ENCODE results near the gene SIGLEC12. TPM values are rescaled to one million over a fixed set of nuclear protein-coding genes. Genes with fewer than 3 reads are reported as not detected.

SIGLEC12 gene
- total and polyA plus RNA-seq, 9 of the 15 experiments (the other 6 are each of a cell fraction or from before 2014, with no cell fraction given) = 0.08 to 1.3 (median 0.54) TPM

DNA sequence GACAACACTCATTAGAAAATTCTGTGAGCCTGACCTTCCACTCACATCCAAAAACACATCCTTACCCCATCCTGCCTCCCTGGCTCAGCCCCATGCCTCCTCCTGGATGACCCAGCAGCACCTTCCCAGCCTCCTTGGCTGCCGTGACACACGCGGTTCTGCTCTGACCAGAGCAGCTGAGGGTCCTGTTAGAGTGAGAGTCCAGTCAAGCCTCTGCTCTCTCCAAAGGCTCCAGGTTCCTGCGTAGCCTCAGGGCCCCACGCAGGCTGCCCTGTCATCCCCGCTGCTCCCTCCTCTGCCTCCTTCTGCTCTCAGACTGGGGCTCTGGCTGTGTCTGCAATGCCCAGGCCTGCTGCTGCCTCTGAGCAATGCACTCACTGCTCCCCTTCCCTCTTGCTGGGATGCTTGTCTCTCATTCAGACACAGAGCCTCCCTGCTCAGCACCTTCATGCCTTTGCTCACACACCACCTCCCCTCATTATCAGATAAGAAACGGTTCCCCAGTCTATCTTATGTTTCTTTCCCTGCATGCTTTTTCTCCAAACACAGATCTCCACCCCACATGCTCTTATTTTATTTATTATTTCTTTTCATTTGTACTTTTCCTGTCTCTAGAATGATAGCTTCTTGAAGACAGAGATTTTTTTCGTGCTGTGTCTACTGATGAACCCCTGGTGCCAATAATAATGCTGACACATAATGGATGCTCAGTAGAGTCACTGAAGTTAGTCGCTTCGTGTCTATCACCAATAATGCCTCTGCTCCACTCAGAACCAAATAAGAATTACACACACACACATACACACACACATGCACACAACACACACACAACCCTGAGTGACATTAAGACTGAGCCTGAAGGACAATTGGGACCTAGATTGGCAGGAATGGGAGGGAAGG, 40.1 kb upstream of the SIGLEC12 start (continued):
- TF ChIP-seq, protein P1, sequence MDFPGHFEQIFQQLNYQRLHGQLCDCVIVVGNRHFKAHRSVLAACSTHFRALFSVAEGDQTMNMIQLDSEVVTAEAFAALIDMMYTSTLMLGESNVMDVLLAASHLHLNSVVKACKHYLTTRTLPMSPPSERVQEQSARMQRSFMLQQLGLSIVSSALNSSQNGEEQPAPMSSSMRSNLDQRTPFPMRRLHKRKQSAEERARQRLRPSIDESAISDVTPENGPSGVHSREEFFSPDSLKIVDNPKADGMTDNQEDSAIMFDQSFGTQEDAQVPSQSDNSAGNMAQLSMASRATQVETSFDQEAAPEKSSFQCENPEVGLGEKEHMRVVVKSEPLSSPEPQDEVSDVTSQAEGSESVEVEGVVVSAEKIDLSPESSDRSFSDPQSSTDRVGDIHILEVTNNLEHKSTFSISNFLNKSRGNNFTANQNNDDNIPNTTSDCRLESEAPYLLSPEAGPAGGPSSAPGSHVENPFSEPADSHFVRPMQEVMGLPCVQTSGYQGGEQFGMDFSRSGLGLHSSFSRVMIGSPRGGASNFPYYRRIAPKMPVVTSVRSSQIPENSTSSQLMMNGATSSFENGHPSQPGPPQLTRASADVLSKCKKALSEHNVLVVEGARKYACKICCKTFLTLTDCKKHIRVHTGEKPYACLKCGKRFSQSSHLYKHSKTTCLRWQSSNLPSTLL (IDR thresholded peaks at IDR 0.05) = 0 out of 2 replicates have a peak, but pooled peaks have one; percentile 37
- no peak for TF ChIP-seq KDM4B (IDR thresholded peaks at IDR 0.05; ENCODE audit: borderline replicate concordance in 2 of 2, low read depth in 1 of 2)
- TF ChIP-seq DMBX1 (CRISPR knock-in tag; IDR thresholded peaks at IDR 0.05; ENCODE audit: borderline replicate concordance) = no peak
- TF ChIP-seq ELF2 (CRISPR knock-in tag; IDR thresholded peaks at IDR 0.05) = 0 out of 2 replicates have a peak, but pooled peaks have one; percentile 49
- peak in 1 of 2 experiments; percentile 72; a peak in 2 of 4 replicates for TF ChIP-seq TEAD1 (CRISPR knock-in tag; IDR thresholded peaks at IDR 0.05)
- TF ChIP-seq RFX1 (IDR thresholded peaks at IDR 0.05) = no peak
- TF ChIP-seq MEIS2 (IDR thresholded peaks at IDR 0.05; ENCODE audit: partially characterized antibody) = no peak
- TF ChIP-seq NKRF (IDR thresholded peaks at IDR 0.05; ENCODE audit: borderline replicate concordance) = no peak
- TF ChIP-seq, protein P2, sequence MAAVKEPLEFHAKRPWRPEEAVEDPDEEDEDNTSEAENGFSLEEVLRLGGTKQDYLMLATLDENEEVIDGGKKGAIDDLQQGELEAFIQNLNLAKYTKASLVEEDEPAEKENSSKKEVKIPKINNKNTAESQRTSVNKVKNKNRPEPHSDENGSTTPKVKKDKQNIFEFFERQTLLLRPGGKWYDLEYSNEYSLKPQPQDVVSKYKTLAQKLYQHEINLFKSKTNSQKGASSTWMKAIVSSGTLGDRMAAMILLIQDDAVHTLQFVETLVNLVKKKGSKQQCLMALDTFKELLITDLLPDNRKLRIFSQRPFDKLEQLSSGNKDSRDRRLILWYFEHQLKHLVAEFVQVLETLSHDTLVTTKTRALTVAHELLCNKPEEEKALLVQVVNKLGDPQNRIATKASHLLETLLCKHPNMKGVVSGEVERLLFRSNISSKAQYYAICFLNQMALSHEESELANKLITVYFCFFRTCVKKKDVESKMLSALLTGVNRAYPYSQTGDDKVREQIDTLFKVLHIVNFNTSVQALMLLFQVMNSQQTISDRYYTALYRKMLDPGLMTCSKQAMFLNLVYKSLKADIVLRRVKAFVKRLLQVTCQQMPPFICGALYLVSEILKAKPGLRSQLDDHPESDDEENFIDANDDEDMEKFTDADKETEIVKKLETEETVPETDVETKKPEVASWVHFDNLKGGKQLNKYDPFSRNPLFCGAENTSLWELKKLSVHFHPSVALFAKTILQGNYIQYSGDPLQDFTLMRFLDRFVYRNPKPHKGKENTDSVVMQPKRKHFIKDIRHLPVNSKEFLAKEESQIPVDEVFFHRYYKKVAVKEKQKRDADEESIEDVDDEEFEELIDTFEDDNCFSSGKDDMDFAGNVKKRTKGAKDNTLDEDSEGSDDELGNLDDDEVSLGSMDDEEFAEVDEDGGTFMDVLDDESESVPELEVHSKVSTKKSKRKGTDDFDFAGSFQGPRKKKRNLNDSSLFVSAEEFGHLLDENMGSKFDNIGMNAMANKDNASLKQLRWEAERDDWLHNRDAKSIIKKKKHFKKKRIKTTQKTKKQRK (IDR thresholded peaks at IDR 0.05; ENCODE audit: borderline replicate concordance, low read depth, low read length) = no peak
- no peak; a peak in 1 of 4 replicates for TF ChIP-seq MAZ (CRISPR knock-in tag; conservative IDR thresholded peaks at IDR 0.05 in 1 of 2, IDR thresholded peaks at IDR 0.05 in 1 of 2)
- TF ChIP-seq ZBTB2 (IDR thresholded peaks at IDR 0.05) = no peak
- TF ChIP-seq OTX1 (CRISPR knock-in tag; IDR thresholded peaks at IDR 0.05) = peak; percentile 5; the same call in 1 of the 2 replicates
- TF ChIP-seq, protein P3, sequence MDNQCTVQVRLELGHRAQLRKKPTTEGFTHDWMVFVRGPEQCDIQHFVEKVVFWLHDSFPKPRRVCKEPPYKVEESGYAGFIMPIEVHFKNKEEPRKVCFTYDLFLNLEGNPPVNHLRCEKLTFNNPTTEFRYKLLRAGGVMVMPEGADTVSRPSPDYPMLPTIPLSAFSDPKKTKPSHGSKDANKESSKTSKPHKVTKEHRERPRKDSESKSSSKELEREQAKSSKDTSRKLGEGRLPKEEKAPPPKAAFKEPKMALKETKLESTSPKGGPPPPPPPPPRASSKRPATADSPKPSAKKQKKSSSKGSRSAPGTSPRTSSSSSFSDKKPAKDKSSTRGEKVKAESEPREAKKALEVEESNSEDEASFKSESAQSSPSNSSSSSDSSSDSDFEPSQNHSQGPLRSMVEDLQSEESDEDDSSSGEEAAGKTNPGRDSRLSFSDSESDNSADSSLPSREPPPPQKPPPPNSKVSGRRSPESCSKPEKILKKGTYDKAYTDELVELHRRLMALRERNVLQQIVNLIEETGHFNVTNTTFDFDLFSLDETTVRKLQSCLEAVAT (IDR thresholded peaks at IDR 0.05) = no peak
- peak; percentile 54 for TF ChIP-seq WHSC1 (IDR thresholded peaks at IDR 0.05; ENCODE audit: low read length)
- no peak for TF ChIP-seq RBM34 (IDR thresholded peaks at IDR 0.05; ENCODE audit: borderline replicate concordance, insufficient read depth, low read length)

Data from K562 (cell line).